Fibroblast of skin of left biceps (primary cell): ENCODE results near the gene DNASE1L1.

Source experiments
- DNase-seq, 2 experiments: peaks; one replicate each; pipeline ENCODE4 v3.0.0-alpha.2; 2013; ENCODE audit warnings: low read depth in 2 of 2

Gene DNASE1L1

DNA sequence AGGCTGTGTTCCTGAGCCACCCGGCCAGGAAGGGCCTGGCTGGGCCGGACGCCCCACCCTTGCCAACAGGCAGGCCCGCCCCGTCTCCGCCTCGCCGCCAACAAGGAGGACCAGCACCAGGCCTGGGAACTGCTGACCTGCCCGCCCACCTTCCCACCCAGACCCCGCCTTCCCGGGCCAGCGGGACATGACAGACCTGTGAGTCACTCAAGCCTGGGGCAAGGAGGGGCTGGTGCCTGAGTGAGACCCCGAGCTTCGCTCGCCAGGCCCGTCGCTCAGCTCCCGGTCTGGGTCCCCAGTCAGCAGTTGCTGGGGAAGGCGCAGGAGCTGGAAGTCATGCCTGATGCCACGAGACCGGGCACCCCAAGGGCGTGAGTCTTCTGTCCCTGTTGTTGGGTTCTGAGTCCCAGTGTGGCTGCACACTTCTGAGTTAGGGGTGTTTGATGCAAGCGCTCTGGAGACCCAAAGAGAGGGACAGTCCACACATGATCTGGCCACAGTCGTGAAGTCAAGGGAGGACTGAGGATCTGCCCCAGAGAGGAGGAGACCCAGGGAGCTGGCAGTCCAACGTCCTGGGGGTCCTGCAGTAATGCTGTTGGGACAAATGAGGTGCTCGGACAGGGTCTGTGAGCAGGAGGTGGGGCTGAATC lies at the start of gene DNASE1L1:
TSS of gene DNASE1L1 (minus strand) at position 33 of the 650 bp plus-strand sequence. CDS start 3,686 bp downstream, outside the sequence.
- DNase-seq: no peak

DNA sequence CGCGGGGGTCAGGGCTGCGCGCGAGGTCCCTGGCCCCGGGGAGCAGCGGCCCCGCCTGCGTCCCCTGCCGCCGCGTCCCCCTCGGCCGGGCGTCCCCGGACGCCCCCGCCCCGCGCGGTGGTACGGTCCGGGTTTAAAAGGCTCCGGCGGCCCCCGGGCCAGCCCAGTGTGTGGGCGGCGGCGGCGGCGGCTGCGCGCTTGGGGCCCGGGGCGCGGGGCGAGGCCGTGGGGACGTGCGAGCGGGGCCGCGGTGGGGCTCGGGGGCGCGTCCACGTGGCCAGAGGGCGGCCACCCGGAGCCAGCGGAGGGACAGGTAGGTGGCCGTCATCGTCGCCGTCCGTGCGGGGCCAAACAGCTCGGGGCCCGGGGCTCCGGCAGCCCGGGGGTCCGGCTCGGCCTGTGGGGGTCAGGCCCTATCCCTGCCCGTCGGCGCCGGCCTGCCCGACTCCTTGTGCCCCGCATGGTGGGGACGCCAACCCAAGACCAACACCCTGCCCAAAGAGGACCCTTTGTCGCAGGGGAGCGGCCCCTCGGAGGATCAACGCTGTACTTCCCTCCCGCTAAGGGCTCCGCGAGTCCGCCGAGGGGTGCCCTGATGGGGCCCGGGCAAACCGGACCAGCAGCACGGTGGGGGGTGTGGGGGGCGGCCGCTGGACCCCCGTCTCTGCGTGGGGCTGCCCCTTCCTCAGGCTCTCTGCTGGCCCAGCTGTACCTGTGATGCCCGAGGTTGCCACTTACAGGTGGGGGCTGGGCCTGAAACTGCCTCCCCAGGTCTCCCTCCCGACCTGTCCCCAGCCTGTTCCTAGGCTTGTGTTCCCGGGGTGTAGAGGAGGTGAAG lies 49.3 kb upstream of the DNASE1L1 start, which contains the start of gene PLXNA3:
TSS of gene PLXNA3 (plus strand) at position 166 of the 838 bp plus-strand sequence. CDS start 1,903 bp downstream, outside the sequence.
- DNase-seq: no peak

GRCh38 chrX:154457491-154458115 lies 48.5 kb upstream of the DNASE1L1 start:
- no peak for DNase-seq

DNA sequence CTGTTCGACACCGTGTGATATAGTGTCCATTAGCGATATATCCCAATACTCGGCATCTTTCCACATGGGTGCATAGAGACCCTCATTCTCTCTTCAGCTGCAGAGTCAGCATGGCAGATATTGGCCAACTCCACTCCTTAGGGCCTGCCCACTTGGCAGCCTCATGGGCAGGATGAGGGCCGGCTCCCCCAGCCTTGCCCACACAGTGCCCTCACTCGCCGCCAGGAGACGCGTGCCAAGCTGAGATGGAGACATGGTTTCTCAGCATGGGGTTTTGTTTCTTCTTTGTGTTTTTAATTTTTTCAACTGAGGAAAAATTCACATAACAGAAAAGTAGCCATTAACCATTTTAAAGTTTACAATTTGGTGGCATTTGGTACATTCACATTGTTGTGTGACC lies 43.8 kb upstream of the DNASE1L1 start:
- no peak for DNase-seq

DNA sequence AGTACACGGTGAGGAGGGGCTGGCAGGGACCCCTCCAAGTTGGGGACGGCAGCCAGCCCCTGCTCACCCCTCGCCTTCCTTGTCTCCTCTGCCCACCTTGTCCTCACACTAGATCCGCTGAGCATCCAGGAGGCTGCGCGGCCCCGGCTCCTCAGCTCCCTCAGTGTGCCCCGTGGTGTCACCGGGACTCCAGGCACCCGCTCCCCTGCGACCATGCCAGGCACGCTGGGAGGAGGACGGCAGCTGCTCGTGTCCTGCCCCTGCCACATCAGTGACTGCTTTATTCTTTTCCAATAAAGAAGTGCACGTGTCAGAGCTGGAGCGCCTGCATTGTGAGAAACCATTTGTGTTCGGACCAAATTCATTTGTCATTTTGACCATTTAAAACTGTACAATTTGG lies 41.3 kb upstream of the DNASE1L1 start:
- DNase-seq: no peak

GRCh38 chrX:154449618-154450017 lies 40.6 kb upstream of the DNASE1L1 start:
- no peak for DNase-seq

- no peak for DNase-seq
These were observed 39.4 kb upstream of the DNASE1L1 start for GRCh38 chrX:154448484-154448883.

DNA sequence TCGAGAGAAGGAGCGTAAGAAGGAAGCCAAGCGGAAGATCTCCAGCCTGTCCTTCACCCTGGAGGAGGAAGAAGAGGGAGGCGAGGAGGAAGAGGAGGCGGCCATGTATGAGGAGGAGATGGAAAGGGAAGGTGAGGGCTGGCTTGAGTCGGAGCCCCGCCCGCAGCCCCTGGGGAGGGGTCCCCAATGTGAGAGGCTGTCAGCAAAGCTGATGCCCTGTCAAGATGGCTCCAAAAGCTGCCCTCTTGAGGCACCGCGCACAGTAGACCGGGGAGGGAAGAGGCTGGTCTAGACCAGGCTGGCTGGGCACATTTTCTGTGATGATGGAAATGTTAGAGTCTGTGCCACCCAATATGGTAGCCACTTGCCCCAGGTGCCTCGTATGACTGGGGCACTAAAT lies 37.4 kb upstream of the DNASE1L1 start:
- DNase-seq: no peak

- no peak for DNase-seq
These were observed 36.7 kb upstream of the DNASE1L1 start for GRCh38 chrX:154445776-154446175.

DNA sequence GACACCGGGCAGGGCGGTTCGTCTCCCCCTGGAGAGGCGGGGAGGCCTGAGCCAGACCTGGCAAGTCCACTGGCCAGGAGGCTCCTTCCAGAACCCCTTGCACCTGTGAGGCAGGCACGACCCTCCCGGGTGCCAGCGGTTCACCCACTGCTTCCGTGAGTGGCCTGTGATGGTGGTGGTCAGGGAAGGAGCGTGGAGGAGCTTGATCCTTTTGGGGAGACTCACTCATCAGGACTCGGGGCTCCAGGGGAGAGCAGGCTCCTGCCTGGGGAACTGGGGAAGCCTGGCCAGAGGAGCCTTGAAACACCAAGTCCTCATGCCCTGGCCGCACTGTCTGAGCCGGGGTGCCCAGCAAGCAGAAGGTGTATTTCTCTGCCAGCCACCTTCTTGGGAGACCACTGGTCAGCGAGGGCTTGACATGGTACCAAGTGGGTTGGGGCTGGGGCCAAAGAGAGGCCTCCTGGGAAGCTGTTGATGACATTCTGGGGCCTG lies 35.7 kb upstream of the DNASE1L1 start:
- no peak for DNase-seq

DNA sequence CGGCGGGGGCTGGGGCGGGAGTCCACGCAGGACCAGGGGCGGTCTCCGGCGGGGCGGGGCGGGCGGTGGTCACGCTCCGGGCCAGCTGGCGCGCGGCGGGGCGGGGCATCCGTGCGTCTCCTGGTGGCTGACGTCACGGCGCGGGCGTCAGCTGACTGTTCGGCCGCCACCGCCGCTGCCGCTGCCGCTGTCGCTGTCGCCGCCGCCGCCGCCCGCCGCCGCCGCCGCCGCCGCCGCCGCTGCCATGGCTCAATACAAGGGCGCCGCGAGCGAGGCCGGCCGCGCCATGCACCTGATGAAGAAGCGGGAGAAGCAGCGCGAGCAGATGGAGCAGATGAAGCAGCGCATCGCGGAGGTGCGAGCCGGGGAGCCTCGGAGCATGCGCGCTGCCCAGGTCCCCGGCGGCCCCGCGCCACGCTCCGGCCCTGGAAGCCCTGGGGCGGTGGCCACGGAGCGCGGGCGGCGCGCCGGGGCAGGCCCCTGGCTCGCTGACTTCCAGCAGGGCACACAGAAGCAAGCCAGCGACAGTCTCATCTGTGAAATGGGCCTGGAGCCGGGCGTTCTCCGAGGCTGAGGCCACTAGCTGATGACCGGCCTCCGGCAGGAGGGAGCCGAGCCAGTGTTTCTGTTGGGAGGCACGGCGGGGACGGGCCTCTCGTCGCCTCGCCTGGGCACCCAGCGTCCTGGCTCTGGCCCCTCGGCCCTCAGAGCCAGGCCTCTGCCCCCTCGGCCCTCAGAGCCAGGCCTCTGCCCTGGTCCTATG lies 35.1 kb upstream of the DNASE1L1 start, which contains the start of gene FAM50A:
TSS of gene FAM50A (plus strand) at position 150 of the 763 bp plus-strand sequence. CDS start at position 245, 95 bp downstream.
- no peak for DNase-seq

DNA sequence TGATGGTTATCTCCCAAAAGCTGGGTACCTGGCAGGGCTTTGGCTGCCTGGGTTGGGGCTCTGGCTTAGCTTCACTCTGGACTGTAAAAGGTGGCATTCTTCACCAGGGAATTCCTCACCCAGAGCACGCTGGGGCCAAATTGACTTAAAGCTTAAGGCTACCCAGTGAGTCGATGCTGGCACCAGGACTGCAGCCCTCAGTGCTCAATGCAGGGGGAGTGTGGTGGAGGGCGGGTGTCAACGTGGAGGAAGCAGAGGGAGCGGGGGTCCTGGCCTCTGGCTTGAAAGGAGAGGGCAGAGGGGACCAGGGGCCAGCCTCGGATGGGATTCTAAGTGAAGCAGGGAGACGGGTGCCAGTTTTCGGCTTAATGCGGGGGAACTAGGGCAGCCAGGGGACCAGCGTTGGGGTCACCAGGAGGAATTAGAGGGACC lies 34.4 kb upstream of the DNASE1L1 start:
- DNase-seq: no peak

GRCh38 chrX:154441984-154442707 lies 33.1 kb upstream of the DNASE1L1 start:
- DNase-seq: no peak

DNA sequence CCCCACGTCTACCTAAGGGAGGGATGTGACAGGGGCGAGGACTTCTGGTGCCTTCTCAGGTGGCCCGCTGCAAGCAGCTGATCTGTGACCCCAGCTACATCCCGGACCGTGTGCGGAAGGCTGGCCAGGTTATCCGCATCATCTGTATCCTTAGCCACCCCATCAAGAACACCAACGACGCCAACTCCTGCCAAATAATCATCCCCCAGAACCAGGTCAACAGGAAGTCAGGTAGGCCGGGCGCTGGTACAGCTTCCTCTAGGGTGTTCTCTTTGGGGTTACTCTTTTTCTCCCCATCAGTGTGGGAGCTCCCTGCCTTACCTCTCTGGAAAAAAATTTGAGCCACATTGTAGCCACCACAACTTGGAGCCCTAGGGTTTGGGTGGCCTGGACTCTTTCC lies 32.5 kb upstream of the DNASE1L1 start:
- DNase-seq: no peak

- DNase-seq: no peak
These were observed 31.7 kb upstream of the DNASE1L1 start for GRCh38 chrX:154440623-154441357.

- no peak for DNase-seq
These were observed 30.8 kb upstream of the DNASE1L1 start for GRCh38 chrX:154439841-154440240.

DNA sequence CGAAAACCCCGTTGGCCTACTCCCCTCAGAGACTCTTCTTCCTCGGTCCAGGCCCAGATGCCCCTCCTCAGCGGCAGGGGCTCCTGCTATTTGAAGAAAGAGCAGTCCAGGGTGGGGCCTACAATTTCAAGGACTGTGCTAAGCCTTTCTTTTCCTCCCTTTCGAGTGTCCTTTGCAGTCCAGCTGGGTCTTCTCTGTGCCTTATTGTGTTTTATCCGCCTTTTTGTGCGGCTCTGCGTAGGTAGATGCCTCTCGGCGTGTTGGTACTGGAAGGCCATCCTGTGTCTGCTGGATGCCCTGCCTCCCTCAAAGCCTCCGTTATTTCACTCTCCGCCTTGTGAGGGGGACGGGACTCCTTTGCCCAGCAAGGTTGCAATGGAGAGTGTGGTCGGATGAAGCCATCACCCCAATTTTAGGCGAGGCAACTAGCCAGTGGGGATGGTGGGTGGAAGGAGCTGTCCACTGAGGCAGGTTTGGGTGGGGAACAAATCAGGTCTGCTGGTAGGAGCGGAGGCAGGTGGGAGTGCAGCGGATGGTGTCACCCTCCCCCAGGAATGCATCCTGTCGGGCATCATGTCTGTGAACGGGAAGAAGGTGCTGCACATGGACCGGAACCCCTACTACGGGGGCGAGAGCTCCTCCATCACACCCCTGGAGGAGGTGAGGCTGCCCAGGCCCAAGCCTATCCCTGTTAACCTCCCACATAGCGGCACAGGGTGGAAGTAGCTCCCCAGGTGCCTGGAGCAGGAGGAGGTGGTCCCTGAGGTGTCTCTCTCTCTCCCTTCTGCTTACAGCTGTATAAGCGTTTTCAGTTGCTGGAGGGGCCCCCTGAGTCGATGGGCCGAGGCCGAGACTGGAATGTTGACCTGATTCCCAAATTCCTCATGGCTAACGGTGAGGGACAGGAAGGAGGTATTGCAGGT lies 29.2 kb upstream of the DNASE1L1 start:
- DNase-seq: no peak

DNA sequence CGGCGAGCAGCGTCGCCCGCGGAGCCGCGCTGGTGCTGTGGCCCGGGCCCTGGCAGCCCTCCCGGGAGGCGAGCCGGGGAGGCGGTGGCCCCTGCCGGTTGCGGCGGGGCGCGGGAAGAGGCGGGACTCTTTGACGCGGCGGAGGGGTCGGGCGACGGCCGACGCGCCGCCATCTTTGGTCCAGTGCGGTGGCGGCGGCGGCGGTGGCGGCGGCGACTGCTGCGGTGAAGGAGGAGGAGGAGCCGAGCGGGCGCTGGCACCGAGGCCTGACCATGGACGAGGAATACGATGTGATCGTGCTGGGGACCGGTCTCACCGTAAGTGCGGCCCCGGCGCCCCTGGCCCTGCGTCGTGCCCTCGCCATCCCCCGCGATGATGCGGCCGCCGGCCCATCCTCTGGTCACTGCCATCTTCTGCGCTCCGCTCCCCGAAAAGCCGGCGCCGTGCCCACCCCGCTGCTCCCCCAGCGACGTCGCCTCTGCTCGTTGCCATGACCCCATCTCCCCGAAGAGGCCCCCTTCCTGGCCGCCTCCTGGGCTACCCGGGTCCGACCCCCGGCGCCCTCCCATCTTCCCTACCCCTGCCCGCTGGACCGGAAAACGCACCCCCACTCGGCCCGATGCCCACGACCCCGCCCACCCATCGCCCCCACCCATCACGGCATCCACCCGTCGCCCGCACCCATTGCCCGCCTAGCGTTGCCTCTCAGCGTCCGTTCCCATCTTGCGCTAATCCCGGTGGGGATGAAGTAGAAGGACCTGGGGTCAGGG lies 28.1 kb upstream of the DNASE1L1 start, which contains the start of gene GDI1:
TSS of gene GDI1 (plus strand) at position 172 of the 770 bp plus-strand sequence. CDS start at position 273, 101 bp downstream.
- DNase-seq: peak; percentile 23 to 40
